Measurements from ENCODE around the gene GPRIN2.
"Not testable (repeated sequence)": the region's sequence is repeated elsewhere in the genome, so short reads cannot be mapped to it uniquely, and the experiment has no call there.

The GPRIN2 gene

DNA sequence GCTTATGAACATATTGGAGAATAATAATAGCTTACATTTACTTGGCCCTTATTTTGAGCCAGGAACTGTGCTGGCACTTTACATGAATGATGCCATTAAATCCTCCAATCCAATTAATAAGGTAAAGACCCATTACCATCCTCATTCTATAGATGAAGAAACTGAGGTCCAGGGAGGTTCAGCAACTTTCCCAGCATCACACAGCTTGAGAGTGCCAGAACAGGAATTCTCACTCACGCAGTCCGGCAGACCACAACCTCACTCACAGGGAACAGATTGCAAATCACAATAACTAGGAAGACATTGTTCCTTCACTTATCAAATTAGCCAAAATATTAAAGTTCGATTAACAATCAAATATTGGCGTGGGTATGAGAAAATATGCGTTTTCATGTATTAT is 18.3 kb downstream of the GPRIN2 start:
- H3K4me3 ChIP-seq (ENCODE audit: low read depth, low read length), result no peak overlapping the region
- no peak for DNase-seq (ENCODE audit: low read depth)
- in situ Hi-C loops (cut with HindIII; ENCODE audit: low sequenced_read_pairs), result no loop called here
- TF ChIP-seq, protein P1, sequence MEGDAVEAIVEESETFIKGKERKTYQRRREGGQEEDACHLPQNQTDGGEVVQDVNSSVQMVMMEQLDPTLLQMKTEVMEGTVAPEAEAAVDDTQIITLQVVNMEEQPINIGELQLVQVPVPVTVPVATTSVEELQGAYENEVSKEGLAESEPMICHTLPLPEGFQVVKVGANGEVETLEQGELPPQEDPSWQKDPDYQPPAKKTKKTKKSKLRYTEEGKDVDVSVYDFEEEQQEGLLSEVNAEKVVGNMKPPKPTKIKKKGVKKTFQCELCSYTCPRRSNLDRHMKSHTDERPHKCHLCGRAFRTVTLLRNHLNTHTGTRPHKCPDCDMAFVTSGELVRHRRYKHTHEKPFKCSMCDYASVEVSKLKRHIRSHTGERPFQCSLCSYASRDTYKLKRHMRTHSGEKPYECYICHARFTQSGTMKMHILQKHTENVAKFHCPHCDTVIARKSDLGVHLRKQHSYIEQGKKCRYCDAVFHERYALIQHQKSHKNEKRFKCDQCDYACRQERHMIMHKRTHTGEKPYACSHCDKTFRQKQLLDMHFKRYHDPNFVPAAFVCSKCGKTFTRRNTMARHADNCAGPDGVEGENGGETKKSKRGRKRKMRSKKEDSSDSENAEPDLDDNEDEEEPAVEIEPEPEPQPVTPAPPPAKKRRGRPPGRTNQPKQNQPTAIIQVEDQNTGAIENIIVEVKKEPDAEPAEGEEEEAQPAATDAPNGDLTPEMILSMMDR (IDR thresholded peaks at IDR 0.05; ENCODE audit: low read depth, low read length, missing control alignments), result no peak

GRCh38 chr10:46537309-46537708 is 19.1 kb downstream of the GPRIN2 start:
- no peak for DNase-seq (ENCODE audit: low read depth)
- TF ChIP-seq, protein P1 (IDR thresholded peaks at IDR 0.05; ENCODE audit: low read depth, low read length, missing control alignments), result no peak
- in situ Hi-C loops (cut with HindIII; ENCODE audit: low sequenced_read_pairs), result no loop called here
- no peak overlapping the region for H3K4me3 ChIP-seq (ENCODE audit: low read depth, low read length)

GRCh38 chr10:46536781-46537180 is 19.7 kb downstream of the GPRIN2 start:
- no peak for DNase-seq (ENCODE audit: low read depth)
- no peak overlapping the region for H3K4me3 ChIP-seq (ENCODE audit: low read depth, low read length)
- in situ Hi-C loops (cut with HindIII; ENCODE audit: low sequenced_read_pairs), result no loop called here
- TF ChIP-seq, protein P1 (IDR thresholded peaks at IDR 0.05; ENCODE audit: low read depth, low read length, missing control alignments), result no peak

DNA sequence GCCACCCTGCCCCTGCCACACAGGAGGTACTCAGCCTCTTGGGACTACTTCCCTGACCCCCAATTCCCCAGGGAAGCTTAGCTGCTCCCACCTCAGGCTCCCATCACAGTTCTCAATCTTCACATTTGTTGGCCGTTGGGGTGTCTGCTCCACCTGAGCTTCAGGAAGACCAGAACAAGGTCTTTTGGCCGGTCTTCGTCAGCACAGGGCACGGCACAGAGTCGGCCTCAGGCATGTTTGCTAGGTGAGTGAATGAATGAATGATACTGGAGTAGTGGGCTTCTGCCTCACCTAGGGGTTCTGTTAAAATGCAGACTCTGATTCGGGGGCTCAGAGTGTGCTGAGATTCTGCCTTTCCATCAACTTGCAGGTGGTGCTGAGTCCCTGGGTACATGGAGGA is 20.3 kb downstream of the GPRIN2 start:
- DNase-seq (ENCODE audit: low read depth), result no peak
- in situ Hi-C loops (cut with HindIII; ENCODE audit: low sequenced_read_pairs), result no loop called here
- H3K4me3 ChIP-seq (ENCODE audit: low read depth, low read length), result no peak overlapping the region
- TF ChIP-seq, protein P1 (IDR thresholded peaks at IDR 0.05; ENCODE audit: low read depth, low read length, missing control alignments), result no peak

GRCh38 chr10:46534828-46535524 is 21.5 kb downstream of the GPRIN2 start:
- in situ Hi-C loops (cut with HindIII; ENCODE audit: low sequenced_read_pairs), result no loop called here
- no peak overlapping the region for H3K4me3 ChIP-seq (ENCODE audit: low read depth, low read length)
- DNase-seq (ENCODE audit: low read depth), result no peak
- TF ChIP-seq, protein P1 (IDR thresholded peaks at IDR 0.05; ENCODE audit: low read depth, low read length, missing control alignments), result no peak

DNA sequence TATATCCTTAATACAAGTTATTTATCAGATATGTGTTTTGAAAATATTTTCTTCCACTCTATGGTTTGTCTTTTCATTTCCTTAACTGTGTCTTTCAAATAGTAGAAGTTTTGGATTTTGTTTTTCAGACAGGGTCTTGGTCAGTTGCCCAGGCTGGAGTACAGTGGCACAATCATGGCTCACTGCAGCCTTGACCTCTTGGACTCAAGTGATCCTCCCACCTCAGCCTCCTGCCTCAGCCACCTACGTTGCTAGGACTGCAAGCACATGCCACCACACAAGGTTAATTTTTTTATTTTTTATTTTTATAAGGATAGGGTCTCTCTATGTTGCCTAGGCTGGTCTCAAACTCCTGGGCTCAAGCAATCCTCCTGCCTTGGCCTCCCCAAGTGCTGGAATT is 24.2 kb downstream of the GPRIN2 start:
- DNase-seq (ENCODE audit: low read depth); in situ Hi-C loops (cut with HindIII; ENCODE audit: low sequenced_read_pairs): not testable (repeated sequence)

GRCh38 chr10:46530249-46531186 is 25.9 kb downstream of the GPRIN2 start:
- no peak overlapping the region for H3K4me3 ChIP-seq (ENCODE audit: low read depth, low read length)
- TF ChIP-seq, protein P1 (IDR thresholded peaks at IDR 0.05; ENCODE audit: low read depth, low read length, missing control alignments), result no peak
- in situ Hi-C loops (cut with HindIII; ENCODE audit: low sequenced_read_pairs), result no loop called here
- DNase-seq (ENCODE audit: low read depth), result peak; percentile 90

More for the DNA sequence above, 24.2 kb downstream of the GPRIN2 start:
- H3K4me3 ChIP-seq (ENCODE audit: low read depth, low read length), result not testable (repeated sequence)

DNA sequence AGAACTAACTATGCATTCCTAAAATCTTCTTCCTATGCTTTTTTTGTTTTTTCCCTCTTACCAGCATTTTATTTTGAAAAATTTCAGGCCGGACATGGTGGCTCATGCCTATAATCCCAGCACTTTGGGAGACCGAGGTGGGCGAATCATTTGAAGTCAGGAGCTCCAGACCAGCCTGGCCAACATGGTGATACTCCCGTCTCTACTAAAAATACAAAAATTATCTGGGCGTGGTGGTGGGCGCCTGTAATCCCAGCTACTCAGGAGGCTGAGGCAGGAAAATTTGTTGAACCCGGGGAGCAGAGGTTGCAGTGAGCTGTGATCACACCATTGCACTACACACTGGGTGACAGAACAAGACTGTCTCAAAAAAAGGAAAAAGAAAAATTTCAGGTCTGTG is 26.7 kb downstream of the GPRIN2 start:
- DNase-seq (ENCODE audit: low read depth); in situ Hi-C loops (cut with HindIII; ENCODE audit: low sequenced_read_pairs); H3K4me3 ChIP-seq (ENCODE audit: low read depth, low read length): not testable (repeated sequence)

All from astrocyte of the cerebellum (primary cell).